Measurements from ENCODE around the gene FOXN3. TPM values are rescaled to one million over a fixed set of nuclear protein-coding genes. Genes with fewer than 3 reads are reported as not detected.

Gene FOXN3
- total RNA-seq, 1 donor from 2014 or later: 41.4 TPM

GRCh38 chr14:89387922-89388685, 28.9 kb downstream of the FOXN3 start:
- Mint-ChIP-seq H3K9me3 (no peaks in the 10 kb centered on the region), H3K4me1 (peaks cover 36% of the 10 kb centered on the region), H3K36me3 (ENCODE audit: low read depth) (no peaks in the 10 kb centered on the region), H3K27ac (ENCODE audit: unreplicated experiment) (peak overlapping the region; percentile 59), H3K4me3 (no peak overlapping the region), H3K27me3 (ENCODE audit: low read depth) (no peaks in the 10 kb centered on the region)
- no peak for DNase-seq (ENCODE audit: low read depth, low spot score)
- TF ChIP-seq CTCF (conservative IDR thresholded peaks at IDR 0.05): no peak

GRCh38 chr14:89386212-89386886, 30.7 kb downstream of the FOXN3 start:
- Mint-ChIP-seq H3K9me3 (no peaks in the 10 kb centered on the region), H3K4me3 (no peak overlapping the region), H3K4me1 (peaks cover 36% of the 10 kb centered on the region), H3K27ac (ENCODE audit: unreplicated experiment) (no peak overlapping the region), H3K27me3 (ENCODE audit: low read depth) (no peaks in the 10 kb centered on the region), H3K36me3 (ENCODE audit: low read depth) (peaks cover 7% of the 10 kb centered on the region)
- no peak for DNase-seq (ENCODE audit: low read depth, low spot score)
- no peak for TF ChIP-seq CTCF (conservative IDR thresholded peaks at IDR 0.05)

- DNase-seq (ENCODE audit: low read depth, low spot score): no peak
- H3K36me3 Mint-ChIP-seq (ENCODE audit: low read depth): peaks cover 11% of the 10 kb centered on the region
- no peak overlapping the region for H3K27ac Mint-ChIP-seq (ENCODE audit: unreplicated experiment)
- no peak for TF ChIP-seq CTCF (conservative IDR thresholded peaks at IDR 0.05)
- no peaks in the 10 kb centered on the region for H3K27me3 Mint-ChIP-seq (ENCODE audit: low read depth)
- H3K4me3 Mint-ChIP-seq: no peak overlapping the region
- H3K9me3 Mint-ChIP-seq: no peaks in the 10 kb centered on the region
- peaks cover 30% of the 10 kb centered on the region for H3K4me1 Mint-ChIP-seq
Measured at GRCh38 chr14:89384636-89385035, 32.4 kb downstream of the FOXN3 start.

- Mint-ChIP-seq H3K27me3 (ENCODE audit: low read depth) (no peaks in the 10 kb centered on the region), H3K36me3 (ENCODE audit: low read depth) (peaks cover 11% of the 10 kb centered on the region), H3K4me1 (peaks cover 24% of the 10 kb centered on the region), H3K27ac (ENCODE audit: unreplicated experiment) (no peak overlapping the region), H3K9me3 (no peaks in the 10 kb centered on the region), H3K4me3 (no peak overlapping the region)
- no peak for TF ChIP-seq CTCF (conservative IDR thresholded peaks at IDR 0.05)
- DNase-seq (ENCODE audit: low read depth, low spot score): no peak
Measured at GRCh38 chr14:89384023-89384422, 33.0 kb downstream of the FOXN3 start.

GRCh38 chr14:89382901-89383845, 33.9 kb downstream of the FOXN3 start:
- no peaks in the 10 kb centered on the region for H3K27me3 Mint-ChIP-seq (ENCODE audit: low read depth)
- H3K4me3 Mint-ChIP-seq: no peak overlapping the region
- H3K36me3 Mint-ChIP-seq (ENCODE audit: low read depth): peaks cover 11% of the 10 kb centered on the region
- no peak for TF ChIP-seq CTCF (conservative IDR thresholded peaks at IDR 0.05)
- H3K4me1 Mint-ChIP-seq: peaks cover 16% of the 10 kb centered on the region
- no peak for DNase-seq (ENCODE audit: low read depth, low spot score)
- no peaks in the 10 kb centered on the region for H3K9me3 Mint-ChIP-seq
- peak overlapping the region; percentile 50 for H3K27ac Mint-ChIP-seq (ENCODE audit: unreplicated experiment)

Data from neural crest cell (in vitro differentiated cells).